Anterior cingulate cortex (tissue), 58 donors: ENCODE data around the gene RAB20.
"Not testable (repeated sequence)": the region's sequence is repeated elsewhere in the genome, so short reads cannot be mapped to it uniquely, and the experiment has no call there.

Experiments
- DNase-seq, 58 donors: peaks; one replicate each; lab custom pipeline; 2025; lab: John Stamatoyannopoulos, UW

RAB20 gene

GRCh38 chr13:110535526-110535925, 26.0 kb downstream of the RAB20 start:
- DNase-seq: no peak

GRCh38 chr13:110533771-110534670, 27.5 kb downstream of the RAB20 start:
- no peak for DNase-seq

- not testable (repeated sequence) for DNase-seq
Measured at GRCh38 chr13:110532258-110532657, 29.3 kb downstream of the RAB20 start.

DNA sequence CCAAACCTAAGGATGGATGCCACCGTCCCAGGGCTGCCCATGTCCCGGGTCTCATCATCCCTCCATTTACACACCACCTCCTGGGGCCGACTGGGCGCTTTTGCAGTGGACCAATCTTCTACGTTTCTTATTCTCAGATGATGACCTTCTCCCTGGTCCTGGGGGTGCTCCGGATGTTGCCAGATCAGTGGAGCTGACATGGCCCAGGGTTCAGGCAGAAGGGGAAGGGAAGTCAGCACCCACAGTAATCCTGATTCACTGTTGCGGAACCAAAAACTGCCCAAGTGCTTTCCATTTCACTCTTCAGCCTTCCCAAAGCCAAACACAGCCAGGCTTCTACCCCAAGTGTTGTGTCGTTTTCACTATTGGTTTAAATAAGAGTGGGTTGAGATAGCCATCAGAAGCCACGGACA, 29.8 kb downstream of the RAB20 start:
- peak in 1 of 58 donors; percentile 7 for DNase-seq

DNA sequence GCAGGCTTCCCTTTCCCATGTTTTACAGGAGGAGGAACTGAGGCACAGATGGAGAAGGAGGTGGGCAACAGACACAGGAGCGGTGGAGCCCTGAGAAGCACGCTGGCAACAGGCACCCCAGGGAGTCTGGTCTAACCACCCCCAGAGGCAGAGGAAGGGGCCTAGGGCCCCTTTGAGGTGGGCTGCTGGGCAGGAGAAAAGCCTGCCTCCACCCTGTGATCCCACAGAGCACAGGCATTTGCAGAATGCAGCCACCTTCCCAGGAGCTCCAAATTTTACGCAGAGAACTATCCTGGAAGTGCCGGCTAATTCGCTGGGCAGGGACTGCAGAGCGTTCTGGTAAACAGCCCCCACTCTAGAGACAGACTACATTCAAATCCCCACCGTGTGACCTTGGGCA, 30.4 kb downstream of the RAB20 start:
- no peak for DNase-seq

DNA sequence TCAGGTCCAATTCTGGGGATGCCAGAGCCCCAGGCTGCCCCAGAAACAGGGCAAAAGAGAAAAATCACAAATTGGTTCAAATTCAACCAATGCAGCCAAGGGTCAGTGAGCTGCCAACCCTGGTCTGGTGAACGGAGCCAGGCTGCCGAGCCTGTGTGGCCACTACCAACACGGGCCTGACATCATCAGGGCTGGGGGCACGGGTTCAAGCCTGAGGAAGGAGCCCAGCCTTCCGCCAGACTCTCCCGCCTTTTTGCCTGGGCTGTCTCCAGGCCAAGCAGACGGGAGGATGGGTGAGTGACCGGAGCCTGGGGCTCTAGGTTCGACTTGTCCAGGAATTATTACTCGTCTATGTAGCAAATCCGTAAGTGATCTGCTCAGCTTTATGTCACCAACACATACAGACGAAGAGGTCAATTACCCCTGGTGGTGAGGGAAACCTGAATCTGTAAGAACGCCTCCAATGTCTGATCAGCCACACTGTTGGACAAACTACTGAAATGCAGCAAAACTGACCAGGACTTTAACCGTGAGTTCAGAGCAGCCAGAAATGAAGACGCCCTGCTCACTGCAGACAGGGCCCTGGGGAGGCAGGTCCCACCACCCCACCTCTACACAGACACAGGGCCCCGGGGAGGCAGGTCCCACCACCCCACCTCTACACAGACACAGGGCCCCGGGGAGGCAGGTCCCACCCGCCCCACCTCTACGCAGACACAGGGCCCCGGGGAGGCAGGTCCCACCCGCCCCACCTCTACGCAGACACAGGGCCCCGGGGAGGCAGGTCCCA, 31.8 kb downstream of the RAB20 start:
- DNase-seq: peak in 2 of 58 donors; percentile 16 to 41

GRCh38 chr13:110528911-110529310, 32.6 kb downstream of the RAB20 start:
- DNase-seq: no peak

- DNase-seq: no peak
Measured at GRCh38 chr13:110528371-110528770, 33.2 kb downstream of the RAB20 start.

DNA sequence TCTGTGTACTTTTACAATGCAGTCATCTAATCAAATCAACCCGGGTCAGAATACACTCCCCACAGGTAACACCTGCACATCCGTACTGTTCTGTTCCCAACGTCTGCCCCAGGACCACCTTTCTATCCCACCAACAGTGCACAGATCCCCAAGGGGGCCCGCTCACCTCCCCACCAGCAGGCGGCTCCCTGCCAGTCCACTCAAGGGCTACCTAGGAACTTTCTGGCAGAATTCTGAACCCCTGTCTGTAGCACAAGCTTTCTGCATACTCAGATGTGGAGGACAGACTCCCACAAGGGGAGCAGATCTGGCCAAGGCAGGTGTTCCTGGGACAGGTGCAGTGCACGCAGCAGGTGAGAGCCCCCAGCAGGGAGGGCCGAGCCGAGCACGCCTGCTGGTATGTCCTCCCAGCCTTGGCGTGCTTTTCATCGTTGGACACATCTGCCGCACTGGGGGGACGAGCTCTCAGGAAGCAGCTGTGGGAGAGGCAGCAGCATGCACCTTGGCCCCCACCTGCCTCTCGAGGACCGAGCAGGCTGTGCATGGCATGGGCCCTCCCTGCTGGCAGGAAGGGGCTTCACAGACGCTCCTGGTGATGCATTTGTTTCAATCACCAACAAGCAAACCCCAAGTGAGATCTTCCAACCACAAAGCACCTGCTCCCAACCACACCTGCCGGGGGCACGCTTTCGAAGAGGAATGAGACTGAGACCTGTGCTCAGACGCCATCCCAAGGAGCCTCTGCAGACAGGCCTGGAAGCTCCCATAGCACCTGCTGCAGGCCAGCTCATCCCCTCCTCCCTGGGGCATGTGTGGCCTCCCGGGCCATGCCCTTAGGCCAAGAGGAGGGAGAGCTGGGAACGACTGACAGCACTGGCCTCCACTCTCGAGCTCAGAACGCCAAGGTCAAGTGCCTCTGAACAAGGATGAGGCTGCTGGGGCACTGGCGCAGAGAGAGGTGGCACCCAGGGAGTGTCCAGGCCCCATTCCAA, 35.9 kb downstream of the RAB20 start:
- DNase-seq: no peak

DNA sequence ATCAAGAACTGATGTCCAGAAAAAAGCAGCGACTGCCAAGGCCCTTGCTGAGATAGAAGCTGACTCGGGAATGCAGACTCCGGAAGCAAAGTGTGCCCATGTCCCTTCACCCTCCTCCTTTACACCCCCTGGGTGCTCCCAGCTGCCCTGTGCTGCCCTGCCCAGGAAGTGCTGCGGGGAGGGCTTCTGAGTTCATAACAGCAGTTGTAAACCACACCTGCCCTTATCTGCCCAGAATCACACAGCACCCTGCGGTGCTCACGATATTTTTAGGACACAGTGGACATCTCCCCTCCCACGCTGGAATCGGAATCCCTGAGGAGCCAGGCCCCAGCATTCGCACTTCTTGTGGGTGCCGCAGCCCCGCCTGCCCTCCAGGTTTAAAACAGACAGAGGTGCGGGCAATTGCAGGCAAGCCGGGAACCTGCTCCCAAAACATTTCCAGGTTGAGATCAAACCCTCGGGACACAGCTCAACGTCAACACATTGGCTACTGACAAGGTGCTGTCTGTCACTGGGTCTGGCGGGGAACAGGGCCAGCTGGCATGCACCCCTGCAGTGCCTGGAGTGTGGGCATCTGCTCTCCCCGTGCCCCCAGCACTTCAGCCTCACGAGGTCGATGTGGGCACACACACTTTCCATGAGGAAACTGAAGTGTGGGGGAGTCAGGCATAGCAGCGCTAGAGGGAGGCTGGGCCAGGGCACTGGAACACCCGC, 36.8 kb downstream of the RAB20 start:
- DNase-seq: no peak

- no peak for DNase-seq
Measured at GRCh38 chr13:110523838-110524540, 37.5 kb downstream of the RAB20 start.

DNA sequence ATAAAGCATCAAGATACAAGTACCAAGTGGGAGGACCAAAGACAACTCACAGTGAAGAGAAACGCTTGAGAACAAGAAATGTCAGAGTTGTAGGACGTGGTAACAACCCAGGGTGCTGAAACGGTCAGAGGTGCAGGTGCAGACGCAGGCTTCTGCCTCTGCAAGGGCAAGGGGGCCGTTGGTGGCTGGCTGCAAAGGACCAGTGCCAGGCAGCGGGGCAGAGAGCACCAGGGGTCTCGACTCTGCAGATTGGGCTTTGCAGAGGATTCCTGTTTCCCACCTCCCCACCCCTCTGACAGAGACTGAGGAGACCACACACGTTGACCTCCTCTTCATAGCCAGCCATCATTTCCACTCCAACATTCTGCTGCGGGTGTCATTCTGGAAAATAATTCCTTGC, 38.3 kb downstream of the RAB20 start:
- DNase-seq: no peak

- no peak for DNase-seq
Measured at GRCh38 chr13:110522721-110523120, 38.8 kb downstream of the RAB20 start.

DNA sequence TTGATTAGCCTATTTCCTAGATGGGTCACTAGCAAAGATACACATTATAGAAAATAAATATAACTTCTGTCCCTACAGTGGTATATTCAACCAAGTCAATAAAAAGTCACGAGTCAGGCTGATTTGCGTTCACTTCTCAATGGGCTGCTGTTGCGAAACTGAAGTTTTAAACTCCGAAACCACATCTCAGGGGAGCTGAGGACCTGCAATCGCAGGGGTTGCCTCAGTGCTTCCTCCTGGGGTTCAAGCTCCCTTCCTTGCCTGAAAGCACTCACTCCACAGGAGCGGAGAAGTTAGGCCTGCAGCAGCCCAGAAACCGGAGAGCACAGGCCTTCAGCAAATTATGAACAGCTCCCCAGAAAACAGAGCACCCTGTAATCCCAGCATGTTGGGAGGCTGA, 39.6 kb downstream of the RAB20 start:
- DNase-seq: no peak

- no peak for DNase-seq
Measured at GRCh38 chr13:110521296-110521680, 40.2 kb downstream of the RAB20 start.

DNA sequence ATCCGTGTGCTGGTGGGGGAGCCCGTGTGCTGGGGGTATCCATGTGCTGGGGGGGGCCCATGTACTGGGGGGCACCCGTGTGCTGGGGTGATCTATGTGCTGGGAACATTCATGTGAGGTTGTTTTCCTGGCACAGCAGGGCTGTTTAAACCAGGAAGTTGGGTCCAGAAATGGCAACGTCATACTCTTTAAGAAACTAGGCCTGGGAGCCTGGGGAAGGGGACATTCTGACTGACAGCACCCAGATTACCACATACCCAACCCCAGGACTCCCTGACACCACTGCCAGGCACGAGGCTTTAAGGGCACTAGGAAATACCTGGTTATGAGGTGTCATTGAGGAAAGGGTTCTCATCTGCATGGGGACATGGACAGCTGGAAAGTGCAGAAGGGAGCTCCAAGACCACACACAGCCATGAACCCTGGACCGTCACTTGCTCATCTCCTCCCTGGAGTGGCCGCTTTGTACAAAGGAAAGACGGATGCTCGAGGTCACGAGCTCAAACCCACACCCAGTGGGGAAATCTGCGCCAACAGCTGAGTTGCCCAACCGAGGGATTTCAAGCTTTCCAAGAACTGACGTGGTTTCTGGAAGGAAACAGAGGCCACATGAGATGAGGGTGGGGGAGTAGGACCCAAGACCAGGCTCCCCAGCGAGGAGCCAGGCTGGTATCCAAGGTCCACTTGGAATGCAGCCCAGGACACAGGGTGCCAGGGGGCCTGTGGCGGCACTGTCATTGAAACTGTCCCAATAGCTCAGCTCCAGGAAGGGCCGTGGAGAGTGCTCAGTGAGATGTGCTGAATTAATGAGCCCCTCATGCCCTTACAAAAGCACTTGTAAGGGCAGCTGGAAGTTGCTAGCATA, 40.9 kb downstream of the RAB20 start:
- peak in 55 of 58 donors; percentile 11 to 91 (median 69) for DNase-seq

- no peak for DNase-seq
Measured at GRCh38 chr13:110519506-110519905, 42.0 kb downstream of the RAB20 start.

GRCh38 chr13:110519046-110519445, 42.5 kb downstream of the RAB20 start:
- no peak for DNase-seq
